Colonic mucosa (tissue), 4 donors: ENCODE measurements around the gene UBXN6. TPM values are rescaled to one million over a fixed set of nuclear protein-coding genes. Genes with fewer than 3 reads are reported as not detected.
A peak's percentile ranks its signal among the peaks of the same experiment; 100 is the strongest.

Experiments
- DNase-seq: peaks from one replicate; pipeline ENCODE4 v3.0.0-alpha.2; 2020
- H3K27ac ChIP-seq: fragments of 200-600 bp; one replicate; pipeline ENCODE4 v1.8.0; 2021
- H3K27me3 ChIP-seq: fragments of 200-600 bp; one replicate; pipeline ENCODE4 v1.8.0; 2021
- H3K36me3 ChIP-seq: fragments of 200-600 bp; one replicate; pipeline ENCODE4 v1.8.0; 2021
- H3K4me1 ChIP-seq: fragments of 200-600 bp; one replicate; pipeline ENCODE4 v1.8.0; 2021; ENCODE audit warnings: mild to moderate bottlenecking
- H3K4me3 ChIP-seq: fragments of 200-600 bp; one replicate; pipeline ENCODE4 v1.8.0; 2021
- H3K9ac ChIP-seq, 2 donors: one replicate each; pipeline ENCODE4 v1.7.0; 2013; ENCODE audit warnings: control low read depth in 2 of 2, low read depth in 2 of 2, low read length in 2 of 2
- H3K9me3 ChIP-seq: fragments of 200-600 bp; one replicate; pipeline ENCODE4 v1.8.0; 2021
- intact Hi-C: fragments of 100-400 bp; cut with DNase I; formaldehyde crosslinking; loops from one replicate; pipeline ENCODE4 v1.14.1; 2022
- total RNA-seq, 2 donors: library from RNA; stranded (reverse); fragmentation: NEBNext Ultra II Directional in 1 of 2; extraction: Animal tissue kit (Norgen Biotek cat#: 25700) in 1 of 2; gene quantifications; one replicate each; pipeline ENCODE4 v1.2.1, GENCODE V29; 2021
- TF ChIP-seq, protein P1 (sequence below): fragments of 200-600 bp; IDR thresholded peaks from one replicate; pipeline ENCODE4 v1.8.0; 2022; ENCODE audit warnings: antibody characterized with exemption, mild to moderate bottlenecking
- donor health status: healthy.
- donor health status: DM: no; HTN: no; CAD: no.
- donor health status: DM: no; HTN: no; CAD: no.

Gene UBXN6
- 10 to 100 TPM; 84.9 to 96.7 TPM for total RNA-seq

DNA sequence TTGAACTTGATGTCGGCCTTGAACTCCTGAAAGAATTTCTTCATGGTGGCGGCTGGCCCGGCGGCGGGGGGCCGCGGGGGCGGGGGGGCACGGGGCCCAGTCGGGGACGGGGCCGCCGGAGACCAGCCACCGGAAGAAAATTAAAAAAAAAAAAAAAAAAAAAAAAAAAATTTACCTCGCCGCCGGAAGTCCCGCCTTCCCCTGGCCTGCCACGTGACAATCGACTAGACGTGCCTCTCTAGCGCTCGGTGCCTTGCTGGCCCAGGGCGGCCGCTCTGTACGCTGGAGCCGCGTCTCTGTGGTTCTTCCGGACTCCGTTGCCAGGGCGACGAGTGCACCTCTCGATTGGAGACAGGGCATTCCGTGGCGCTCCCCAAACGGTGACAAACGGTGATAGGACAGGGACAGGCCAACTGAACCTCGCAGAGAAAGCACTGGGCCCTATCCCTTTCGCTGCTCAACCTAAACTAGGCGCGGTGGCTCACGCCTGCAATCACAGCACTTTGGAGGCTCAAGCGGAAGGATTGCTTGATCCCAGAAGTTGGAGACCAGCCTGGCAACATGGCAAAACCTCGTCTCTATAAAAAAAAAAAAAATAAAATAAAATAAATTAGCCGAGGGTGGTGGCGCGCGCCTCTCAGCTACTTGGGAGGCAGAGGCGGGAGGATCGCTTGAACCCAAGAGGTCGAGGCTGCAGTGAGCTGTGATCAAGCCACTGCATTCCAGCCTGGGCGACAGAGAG, at the start of gene UBXN6:
TSS of gene UBXN6 (minus strand) at position 141 of the 742 bp plus-strand sequence. CDS start at position 44, 97 bp downstream.
- Histone ChIP-seq H3K9me3 (no peaks in the 10 kb centered on the region), H3K9ac (peak within 1 kb of the TSS; percentile 79 to 81), H3K36me3 (peaks cover 8% of the 10 kb centered on the region), H3K27ac (peak within 1 kb of the TSS; percentile 69), H3K4me1 (peaks cover 6% of the 10 kb centered on the region), H3K27me3 (no peaks in the 10 kb centered on the region), H3K4me3 (peak within 1 kb of the TSS; percentile 63)
- TF ChIP-seq, protein P1, sequence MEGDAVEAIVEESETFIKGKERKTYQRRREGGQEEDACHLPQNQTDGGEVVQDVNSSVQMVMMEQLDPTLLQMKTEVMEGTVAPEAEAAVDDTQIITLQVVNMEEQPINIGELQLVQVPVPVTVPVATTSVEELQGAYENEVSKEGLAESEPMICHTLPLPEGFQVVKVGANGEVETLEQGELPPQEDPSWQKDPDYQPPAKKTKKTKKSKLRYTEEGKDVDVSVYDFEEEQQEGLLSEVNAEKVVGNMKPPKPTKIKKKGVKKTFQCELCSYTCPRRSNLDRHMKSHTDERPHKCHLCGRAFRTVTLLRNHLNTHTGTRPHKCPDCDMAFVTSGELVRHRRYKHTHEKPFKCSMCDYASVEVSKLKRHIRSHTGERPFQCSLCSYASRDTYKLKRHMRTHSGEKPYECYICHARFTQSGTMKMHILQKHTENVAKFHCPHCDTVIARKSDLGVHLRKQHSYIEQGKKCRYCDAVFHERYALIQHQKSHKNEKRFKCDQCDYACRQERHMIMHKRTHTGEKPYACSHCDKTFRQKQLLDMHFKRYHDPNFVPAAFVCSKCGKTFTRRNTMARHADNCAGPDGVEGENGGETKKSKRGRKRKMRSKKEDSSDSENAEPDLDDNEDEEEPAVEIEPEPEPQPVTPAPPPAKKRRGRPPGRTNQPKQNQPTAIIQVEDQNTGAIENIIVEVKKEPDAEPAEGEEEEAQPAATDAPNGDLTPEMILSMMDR, result no peak
- DNase-seq, result peak; percentile 98
- intact Hi-C loops, result loop anchor here (10.0 kb wide), 1 partner anchor 53 kb away; the partner anchor contains the start of genes CHAF1A and SH3GL1

DNA sequence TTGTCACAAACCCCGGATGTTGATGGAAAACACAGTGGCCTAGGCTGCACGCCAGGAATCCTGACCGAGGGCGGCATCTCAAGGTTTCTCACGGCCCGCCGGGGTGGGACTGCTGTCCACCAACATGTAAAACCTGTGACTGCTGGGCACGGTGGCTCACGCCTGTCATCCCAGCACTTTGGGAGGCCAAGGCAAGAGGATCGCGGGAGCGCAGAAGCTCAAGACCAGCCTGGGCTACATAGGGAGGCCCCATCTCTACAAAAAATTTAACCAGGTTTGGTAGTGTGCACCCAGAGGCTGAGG, 49.5 kb upstream of the UBXN6 start:
- intact Hi-C loops, result no loop called here
- no peak for DNase-seq
- H3K4me3 ChIP-seq, result no peak overlapping the region
- no peaks in the 10 kb centered on the region for H3K27me3 ChIP-seq
- no peaks in the 10 kb centered on the region for H3K9me3 ChIP-seq
- no peak overlapping the region for H3K27ac ChIP-seq
- TF ChIP-seq, protein P1, result no peak
- H3K9ac ChIP-seq, result no peak overlapping the region
- no peaks in the 10 kb centered on the region for H3K4me1 ChIP-seq
- H3K36me3 ChIP-seq, result no peaks in the 10 kb centered on the region

GRCh38 chr19:4506449-4507149, 49.0 kb upstream of the UBXN6 start:
- Histone ChIP-seq H3K9me3 (no peaks in the 10 kb centered on the region), H3K27ac (no peak overlapping the region), H3K9ac (no peak overlapping the region), H3K36me3 (no peaks in the 10 kb centered on the region), H3K4me3 (no peak overlapping the region), H3K4me1 (no peaks in the 10 kb centered on the region), H3K27me3 (no peaks in the 10 kb centered on the region)
- DNase-seq, result no peak
- intact Hi-C loops, result no loop called here
- TF ChIP-seq, protein P1, result no peak

DNA sequence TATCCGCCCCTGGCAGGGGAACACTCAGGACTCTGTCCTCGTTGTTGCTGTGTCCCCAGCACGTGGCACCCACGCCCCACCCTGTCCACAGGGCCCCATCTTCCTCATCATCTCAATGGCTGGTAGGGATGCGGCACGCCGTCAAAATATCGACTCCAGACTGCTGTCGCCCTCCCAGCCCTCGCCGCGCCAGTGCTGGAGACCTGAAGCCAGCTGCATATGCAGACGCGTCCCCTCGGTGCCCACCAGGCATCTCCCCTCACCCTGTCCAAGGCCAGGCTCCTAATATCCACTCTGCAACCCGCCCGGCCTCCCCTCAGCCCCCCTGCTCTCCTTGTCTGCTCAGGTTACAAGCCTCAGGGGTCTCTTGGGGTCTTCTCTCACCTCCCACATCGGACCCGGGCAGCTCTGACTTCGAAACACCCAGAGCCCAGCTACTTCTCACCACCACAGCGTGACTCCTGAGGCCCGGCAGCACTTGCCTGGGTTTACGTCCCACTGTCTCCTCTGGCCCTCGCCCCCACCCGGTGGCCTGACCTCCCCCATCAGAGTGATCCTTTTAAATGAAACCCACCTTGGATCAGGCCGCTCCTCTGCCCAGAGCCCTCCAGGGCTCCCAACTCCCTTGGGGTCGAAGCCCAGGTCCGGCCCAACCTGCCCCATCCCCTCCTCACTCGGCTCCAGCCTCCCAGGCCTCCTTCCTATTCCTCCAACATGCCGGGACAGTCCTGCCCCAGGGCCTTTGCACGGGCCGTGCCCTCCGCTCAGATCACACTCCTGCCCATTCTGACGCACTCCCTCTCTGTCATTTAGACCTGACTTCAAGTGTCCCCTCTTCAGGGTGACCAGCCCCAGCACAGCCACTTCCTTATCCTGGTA, 48.2 kb upstream of the UBXN6 start:
- Histone ChIP-seq H3K9me3 (no peaks in the 10 kb centered on the region), H3K4me3 (no peak overlapping the region), H3K4me1 (no peaks in the 10 kb centered on the region), H3K9ac (no peak overlapping the region), H3K27ac (no peak overlapping the region), H3K36me3 (no peaks in the 10 kb centered on the region), H3K27me3 (no peaks in the 10 kb centered on the region)
- DNase-seq, result no peak
- TF ChIP-seq, protein P1, result no peak
- intact Hi-C loops, result no loop called here

DNA sequence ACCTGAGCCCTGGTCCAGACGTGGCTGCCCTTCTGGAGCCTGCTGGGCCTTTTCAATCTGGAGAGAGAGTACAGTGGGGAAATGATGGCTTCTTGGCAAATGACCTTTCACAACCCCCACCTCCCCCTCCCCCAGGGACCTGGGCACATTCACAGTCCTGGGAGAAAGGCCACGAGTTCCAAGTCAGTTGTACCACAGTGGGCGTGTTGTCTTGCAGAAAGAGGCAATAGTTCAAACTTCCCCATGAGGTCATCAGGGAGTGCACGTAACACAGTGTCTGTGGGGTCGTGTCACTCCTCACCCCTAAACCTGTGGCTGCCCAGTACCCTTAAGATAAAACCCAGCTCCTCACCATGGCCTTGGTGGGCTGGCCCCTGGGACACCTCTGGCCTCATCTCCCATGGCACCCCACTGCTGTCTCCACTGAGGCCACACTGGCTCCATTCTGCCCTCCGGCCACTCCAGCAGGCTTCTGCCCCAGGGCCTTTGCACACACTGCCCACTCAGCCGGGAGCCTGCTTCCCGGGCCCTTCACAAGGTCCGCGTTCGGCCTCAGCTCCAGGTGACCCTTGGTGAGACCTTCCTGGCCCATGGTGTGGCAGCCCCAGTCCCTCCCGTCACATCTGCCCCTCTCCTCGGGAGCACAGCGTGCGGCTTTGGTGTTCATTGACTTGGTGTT, 47.4 kb upstream of the UBXN6 start:
- intact Hi-C loops, result no loop called here
- H3K27ac ChIP-seq, result no peak overlapping the region
- no peak for DNase-seq

More for the DNA sequence above, 47.4 kb upstream of the UBXN6 start:
- H3K9ac ChIP-seq, result no peak overlapping the region
- H3K36me3 ChIP-seq, result no peaks in the 10 kb centered on the region
- H3K27me3 ChIP-seq, result no peaks in the 10 kb centered on the region
- no peaks in the 10 kb centered on the region for H3K9me3 ChIP-seq
- H3K4me1 ChIP-seq, result no peaks in the 10 kb centered on the region
- no peak overlapping the region for H3K4me3 ChIP-seq
- TF ChIP-seq, protein P1, result no peak
